ENCODE measurements around the gene CUL1. TPM values are rescaled to one million over a fixed set of nuclear protein-coding genes. Genes with fewer than 3 reads are reported as not detected.

Gene CUL1
- total RNA-seq, 2 donors from 2014 or later = 19.5 to 23.1 TPM

GRCh38 chr7:148670807-148671206 lies 27.9 kb upstream of the CUL1 start:
- 65 to 68% methylated on average over 4 of the region's 4 CpGs for WGBS, 2 donors

GRCh38 chr7:148672041-148672440 lies 26.7 kb upstream of the CUL1 start:
- H3K27ac ChIP-seq = no peak overlapping the region
- no peaks in the 10 kb centered on the region for H3K9me3 ChIP-seq
- intact Hi-C loops (cut with DNase I) = no loop called here
- no peaks in the 10 kb centered on the region for H3K36me3 ChIP-seq (replicated peaks in 1 of 2; ENCODE audit: insufficient read depth in 1 of 2, low read depth in 2 of 2)
- H3K4me1 ChIP-seq = no peaks in the 10 kb centered on the region
- no peak for TF ChIP-seq POLR2A (IDR thresholded peaks at IDR 0.05)
- no peak for TF ChIP-seq CTCF (IDR thresholded peaks at IDR 0.05)
- H3K4me3 ChIP-seq = no peak overlapping the region
- H3K27me3 ChIP-seq = no peaks in the 10 kb centered on the region
- no peak for DNase-seq
- ATAC-seq = no peak
- 89 to 91% methylated on average over 2 of the region's 2 CpGs for WGBS, 2 donors

More at GRCh38 chr7:148670807-148671206, 27.9 kb upstream of the CUL1 start:
- Histone ChIP-seq H3K27me3 (no peaks in the 10 kb centered on the region), H3K9me3 (no peaks in the 10 kb centered on the region), H3K27ac (no peak overlapping the region), H3K36me3 (replicated peaks in 1 of 2; ENCODE audit: insufficient read depth in 1 of 2, low read depth in 2 of 2) (no peaks in the 10 kb centered on the region), H3K4me3 (no peak overlapping the region), H3K4me1 (no peaks in the 10 kb centered on the region)
- DNase-seq (no peak), ATAC-seq (no peak)
- no peak for TF ChIP-seq POLR2A (IDR thresholded peaks at IDR 0.05)
- TF ChIP-seq CTCF (IDR thresholded peaks at IDR 0.05) = no peak
- intact Hi-C loops (cut with DNase I) = no loop called here

- no peaks in the 10 kb centered on the region for H3K9me3 ChIP-seq
- H3K4me3 ChIP-seq = no peak overlapping the region
- no peak overlapping the region for H3K27ac ChIP-seq
- H3K27me3 ChIP-seq = no peaks in the 10 kb centered on the region
- intact Hi-C loops (cut with DNase I) = no loop called here
- DNase-seq = no peak
- H3K4me1 ChIP-seq = no peaks in the 10 kb centered on the region
- no peaks in the 10 kb centered on the region for H3K36me3 ChIP-seq (replicated peaks in 1 of 2; ENCODE audit: insufficient read depth in 1 of 2, low read depth in 2 of 2)
- no peak for ATAC-seq
- TF ChIP-seq CTCF (IDR thresholded peaks at IDR 0.05) (no peak), POLR2A (IDR thresholded peaks at IDR 0.05) (no peak)
- WGBS, 2 donors = 82 to 84% methylated on average over 4 to 5 of the region's 5 CpGs
Measured at GRCh38 chr7:148674689-148675088, 24.0 kb upstream of the CUL1 start.

- ATAC-seq (no peak), DNase-seq (no peak)
- intact Hi-C loops (cut with DNase I) = no loop called here
- TF ChIP-seq POLR2A (IDR thresholded peaks at IDR 0.05) = no peak
- TF ChIP-seq CTCF (IDR thresholded peaks at IDR 0.05) = no peak
- no peak overlapping the region for H3K4me3 ChIP-seq
- H3K27ac ChIP-seq = no peak overlapping the region
- no peaks in the 10 kb centered on the region for H3K4me1 ChIP-seq
- H3K27me3 ChIP-seq = no peaks in the 10 kb centered on the region
- no peaks in the 10 kb centered on the region for H3K9me3 ChIP-seq
- H3K36me3 ChIP-seq (replicated peaks in 1 of 2; ENCODE audit: insufficient read depth in 1 of 2, low read depth in 2 of 2) = no peaks in the 10 kb centered on the region
- 87 to 92% methylated on average over 3 of the region's 3 CpGs for WGBS, 2 donors
Measured at GRCh38 chr7:148676291-148676690, 22.4 kb upstream of the CUL1 start.

GRCh38 chr7:148681821-148682220 lies 16.9 kb upstream of the CUL1 start:
- H3K4me3 ChIP-seq = no peak overlapping the region
- WGBS, 2 donors = 75 to 83% methylated on average over 4 of the region's 4 CpGs
- H3K27ac ChIP-seq = no peak overlapping the region
- H3K9me3 ChIP-seq = no peaks in the 10 kb centered on the region
- no peaks in the 10 kb centered on the region for H3K4me1 ChIP-seq
- intact Hi-C loops (cut with DNase I) = no loop called here
- no peak for ATAC-seq
- TF ChIP-seq POLR2A (IDR thresholded peaks at IDR 0.05) (no peak), CTCF (IDR thresholded peaks at IDR 0.05) (no peak)
- no peaks in the 10 kb centered on the region for H3K36me3 ChIP-seq (replicated peaks in 1 of 2; ENCODE audit: insufficient read depth in 1 of 2, low read depth in 2 of 2)
- H3K27me3 ChIP-seq = no peaks in the 10 kb centered on the region
- no peak for DNase-seq

Measured in body of pancreas (tissue), 4 donors.